HG03439 (cell line): Measurements from ENCODE around the gene DNTT.
"Not testable (repeated sequence)": the region's sequence is repeated elsewhere in the genome, so short reads cannot be mapped to it uniquely, and the experiment has no call there.

Experiments
- ATAC-seq: cut with Tn5 transposase; IDR thresholded peaks from one replicate; pipeline ENCODE4 v1.9.1; 2021; ENCODE audit warnings: mild to moderate bottlenecking, moderate library complexity; ENCODE audit not compliant: unreplicated experiment

Gene DNTT

GRCh38 chr10:96306516-96306915, 2.3 kb downstream of the DNTT start:
- no peak for ATAC-seq

DNA sequence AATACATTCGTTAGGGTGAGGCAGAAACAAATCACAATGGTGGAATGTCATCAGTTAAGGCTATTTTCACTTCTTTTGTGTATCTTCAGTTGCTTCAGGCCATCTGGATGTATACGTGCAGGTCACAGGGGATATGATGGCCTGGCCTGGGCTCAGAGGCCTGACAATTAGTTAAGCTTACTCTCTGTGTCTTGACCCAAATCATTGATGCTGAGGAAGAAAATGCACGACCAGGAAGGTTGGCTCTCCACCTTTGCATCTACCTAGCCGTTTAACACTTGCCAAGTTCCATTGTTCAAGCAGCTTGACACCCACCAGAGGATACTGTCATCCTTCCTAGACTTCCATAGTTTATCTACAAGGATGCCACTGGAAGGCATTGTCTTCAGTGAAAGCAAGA, 4.6 kb downstream of the DNTT start:
- ATAC-seq, result not testable (repeated sequence)

- ATAC-seq, result no peak
These were observed 5.5 kb downstream of the DNTT start for GRCh38 chr10:96309628-96310320.

DNA sequence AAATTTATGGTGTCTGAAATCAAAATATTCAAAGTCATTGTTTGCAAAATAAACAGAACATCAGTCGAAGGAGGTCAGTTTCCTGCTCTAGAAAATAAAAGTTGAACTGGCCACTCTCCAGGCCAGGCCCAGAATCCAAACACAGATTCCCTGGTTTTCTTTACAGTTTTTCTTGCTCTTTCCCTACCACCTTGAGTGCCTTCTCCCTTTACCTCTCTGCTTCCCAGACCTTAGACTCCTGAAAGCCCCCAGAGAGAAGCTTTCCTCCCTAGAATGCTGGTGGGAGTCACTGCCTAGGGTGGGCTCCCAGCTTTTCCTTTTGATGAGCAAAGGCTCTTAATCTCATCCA, 6.1 kb downstream of the DNTT start:
- ATAC-seq, result no peak

GRCh38 chr10:96311180-96311715, 7.0 kb downstream of the DNTT start:
- no peak for ATAC-seq

DNA sequence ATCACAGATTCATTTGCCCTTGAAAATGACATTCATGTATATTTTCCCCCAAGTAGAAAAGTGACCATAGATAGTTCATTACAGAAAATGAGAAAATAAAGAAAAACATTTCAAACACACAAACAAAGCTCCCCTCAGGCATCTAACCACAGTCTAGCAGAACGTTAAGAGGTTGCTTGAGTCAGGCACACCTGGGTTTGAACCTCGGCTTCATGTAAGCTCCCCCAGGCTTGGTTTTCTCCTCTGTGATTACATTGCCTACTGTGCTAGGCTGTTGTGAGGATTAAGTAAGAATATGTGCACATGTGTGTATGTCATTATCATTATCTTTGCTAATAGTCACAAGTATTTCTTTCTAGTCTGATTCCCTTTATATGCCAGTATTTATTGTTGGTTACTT, 9.1 kb downstream of the DNTT start:
- no peak for ATAC-seq

GRCh38 chr10:96317067-96317833, 13.0 kb downstream of the DNTT start:
- ATAC-seq, result no peak

GRCh38 chr10:96319754-96320474, 15.7 kb downstream of the DNTT start:
- ATAC-seq, result no peak

- no peak for ATAC-seq
These were observed 17.6 kb downstream of the DNTT start for GRCh38 chr10:96321822-96322221.

DNA sequence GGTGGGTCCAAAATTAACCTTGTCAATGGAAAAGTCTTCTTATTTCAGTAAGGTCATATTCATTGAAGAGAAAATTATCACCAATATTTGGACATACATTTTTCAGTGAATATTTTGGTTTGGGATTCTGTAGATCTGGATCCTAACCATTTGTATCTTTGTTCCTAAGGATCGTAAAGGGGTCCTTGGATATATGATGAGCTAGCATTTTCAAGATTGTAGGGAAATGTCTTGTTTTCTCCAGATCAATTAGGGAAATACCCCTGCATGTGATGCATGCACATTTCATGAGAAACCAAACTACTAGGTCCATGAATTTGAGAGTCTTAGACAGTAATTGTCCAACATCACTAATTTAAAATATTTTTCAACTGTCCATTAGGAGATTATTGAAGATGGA, 18.0 kb downstream of the DNTT start:
- no peak for ATAC-seq

- ATAC-seq, result no peak
These were observed 20.2 kb downstream of the DNTT start for GRCh38 chr10:96324447-96324846.

- ATAC-seq, result peak; percentile 92
These were observed 21.6 kb downstream of the DNTT start for GRCh38 chr10:96325719-96326373.

GRCh38 chr10:96327462-96327861, 23.2 kb downstream of the DNTT start:
- ATAC-seq, result no peak

- no peak for ATAC-seq
These were observed 28.9 kb downstream of the DNTT start for GRCh38 chr10:96333101-96333500.

GRCh38 chr10:96334616-96335526, 30.6 kb downstream of the DNTT start:
- no peak for ATAC-seq

GRCh38 chr10:96337106-96337505, 32.9 kb downstream of the DNTT start:
- ATAC-seq, result no peak

DNA sequence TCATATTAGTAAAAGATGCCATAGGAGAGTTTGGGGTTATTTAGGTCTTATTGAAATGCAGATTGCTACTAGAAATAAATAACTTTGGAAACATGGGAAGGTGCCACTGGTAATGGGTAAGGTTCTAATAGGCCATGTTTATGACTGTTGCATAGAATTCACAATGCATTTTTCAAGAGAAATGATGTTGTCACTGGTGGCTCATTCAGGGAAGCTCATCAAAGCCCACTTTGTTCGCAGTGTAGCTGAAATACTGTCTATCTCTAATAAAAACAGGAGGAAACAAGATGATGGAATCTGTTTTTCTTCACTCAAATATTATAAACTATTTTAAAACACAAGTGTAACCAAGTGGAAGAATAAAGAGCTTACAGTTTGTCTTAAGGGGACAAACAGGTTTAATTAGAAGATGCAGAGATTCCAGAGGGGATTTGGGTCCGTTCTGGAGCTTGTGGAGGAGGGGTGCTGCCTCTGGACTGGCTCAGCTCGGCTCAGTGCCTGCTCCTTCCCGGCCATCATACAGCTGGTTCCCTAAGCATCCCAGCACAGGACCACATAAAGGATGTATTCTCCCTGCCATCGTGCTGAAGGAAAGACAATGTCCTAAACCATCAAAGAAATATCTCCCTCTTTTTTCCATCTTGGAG, 34.2 kb downstream of the DNTT start:
- no peak for ATAC-seq

GRCh38 chr10:96339383-96339782, 35.1 kb downstream of the DNTT start:
- no peak for ATAC-seq
